ENCODE results near the gene ANKRD29.

DNA sequence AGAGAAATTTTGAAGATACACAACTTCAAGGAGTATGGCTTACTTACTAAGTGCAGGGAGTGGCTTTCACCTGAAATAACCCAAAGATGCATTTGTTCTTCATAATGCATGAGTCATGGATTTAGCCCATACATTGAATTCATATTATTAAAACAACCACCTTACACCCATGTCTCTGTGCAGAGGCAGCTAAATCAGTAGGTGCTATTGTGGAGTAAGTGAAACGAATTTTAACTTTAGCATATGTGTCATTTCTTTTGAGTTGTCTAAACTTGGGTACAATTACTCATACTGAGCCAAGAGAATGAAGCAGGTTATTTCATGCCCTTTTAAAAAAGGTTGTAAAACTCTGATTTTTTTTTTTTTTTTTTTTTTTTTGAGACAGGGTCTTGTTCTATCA lies 11.0 kb upstream of the ANKRD29 start:
- TF ChIP-seq, protein P1, sequence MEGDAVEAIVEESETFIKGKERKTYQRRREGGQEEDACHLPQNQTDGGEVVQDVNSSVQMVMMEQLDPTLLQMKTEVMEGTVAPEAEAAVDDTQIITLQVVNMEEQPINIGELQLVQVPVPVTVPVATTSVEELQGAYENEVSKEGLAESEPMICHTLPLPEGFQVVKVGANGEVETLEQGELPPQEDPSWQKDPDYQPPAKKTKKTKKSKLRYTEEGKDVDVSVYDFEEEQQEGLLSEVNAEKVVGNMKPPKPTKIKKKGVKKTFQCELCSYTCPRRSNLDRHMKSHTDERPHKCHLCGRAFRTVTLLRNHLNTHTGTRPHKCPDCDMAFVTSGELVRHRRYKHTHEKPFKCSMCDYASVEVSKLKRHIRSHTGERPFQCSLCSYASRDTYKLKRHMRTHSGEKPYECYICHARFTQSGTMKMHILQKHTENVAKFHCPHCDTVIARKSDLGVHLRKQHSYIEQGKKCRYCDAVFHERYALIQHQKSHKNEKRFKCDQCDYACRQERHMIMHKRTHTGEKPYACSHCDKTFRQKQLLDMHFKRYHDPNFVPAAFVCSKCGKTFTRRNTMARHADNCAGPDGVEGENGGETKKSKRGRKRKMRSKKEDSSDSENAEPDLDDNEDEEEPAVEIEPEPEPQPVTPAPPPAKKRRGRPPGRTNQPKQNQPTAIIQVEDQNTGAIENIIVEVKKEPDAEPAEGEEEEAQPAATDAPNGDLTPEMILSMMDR (conservative IDR thresholded peaks at IDR 0.05 in 1 of 2, IDR thresholded peaks at IDR 0.05 in 1 of 2; ENCODE audit: low read depth in 1 of 2, low read length in 2 of 2): no peak
- TF ChIP-seq EZH2 (IDR thresholded peaks at IDR 0.05; ENCODE audit: low read length, missing control alignments): no peak

All from fibroblast of lung (primary cell).